Eye (tissue), 1 donor: Measurements from ENCODE around the gene GPC3.
A peak's percentile ranks its signal among the peaks of the same experiment; 100 is the strongest.
"Not testable (repeated sequence)": the region's sequence is repeated elsewhere in the genome, so short reads cannot be mapped to it uniquely, and the experiment has no call there.

ENCODE experiments used
- DNase-seq: peaks from one replicate; pipeline ENCODE4 v3.0.0-alpha.2; 2015

The GPC3 gene

GRCh38 chrX:133994576-133994975, 9.2 kb upstream of the GPC3 start:
- no peak for DNase-seq

- peak; percentile 25 for DNase-seq
These were observed 7.5 kb upstream of the GPC3 start for GRCh38 chrX:133992882-133993281.

DNA sequence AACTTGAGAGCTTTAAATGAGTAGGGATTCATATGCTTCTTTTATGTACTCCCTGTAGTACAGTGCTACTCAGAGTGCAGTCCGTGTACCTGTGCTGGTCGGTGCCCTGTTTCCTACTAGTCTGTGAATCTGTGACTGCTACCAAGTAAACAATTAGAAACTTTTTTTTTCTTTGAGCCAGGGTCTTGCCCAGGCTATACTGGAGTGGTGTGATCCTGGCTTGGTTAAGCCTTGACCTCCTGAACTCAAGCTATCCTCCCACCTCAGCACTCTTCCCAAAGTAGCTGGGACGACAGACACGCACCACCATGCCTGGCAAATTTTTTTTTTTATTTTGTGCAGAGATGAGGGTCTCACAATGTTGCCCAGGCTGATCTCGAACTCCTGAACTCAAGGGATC, 6.4 kb upstream of the GPC3 start:
- no peak for DNase-seq

DNA sequence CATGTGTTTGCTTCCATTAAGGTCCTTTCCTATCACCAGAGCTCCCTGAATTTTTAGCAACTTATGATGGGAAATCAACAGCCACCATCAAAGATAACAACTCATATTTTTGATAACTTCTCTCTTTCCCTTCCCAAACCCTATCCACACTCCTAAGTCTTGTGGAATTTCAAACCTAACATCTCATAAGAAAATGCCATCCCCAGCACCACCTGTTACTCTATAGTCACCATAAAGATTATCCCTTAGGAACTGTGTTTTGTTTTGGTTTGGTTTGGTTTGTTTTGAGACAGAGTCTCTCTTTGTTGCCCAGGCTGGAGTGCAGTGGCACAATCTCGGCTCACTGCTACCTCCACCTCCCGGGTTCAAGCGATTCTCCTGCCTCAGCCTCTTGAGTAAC, 5.7 kb upstream of the GPC3 start:
- not testable (repeated sequence) for DNase-seq

DNA sequence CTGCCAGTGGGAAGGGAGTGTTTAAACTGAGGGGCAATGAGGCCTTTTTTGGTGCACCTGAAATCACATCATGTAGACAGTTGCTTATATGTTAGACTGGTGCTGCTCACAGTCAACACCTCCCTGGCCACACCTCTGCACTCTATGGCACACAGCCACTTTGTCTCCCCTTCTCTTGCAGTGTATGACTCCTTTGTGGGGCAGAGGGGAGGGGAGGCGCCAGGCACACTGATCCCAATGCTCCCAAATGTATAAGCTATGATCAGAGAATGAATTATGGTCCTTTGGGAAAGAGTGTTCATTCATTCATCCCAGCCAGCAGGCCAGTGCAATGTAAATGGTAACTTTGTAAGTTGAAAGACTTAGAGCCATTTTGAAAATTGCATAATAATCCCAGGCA, 4.6 kb upstream of the GPC3 start:
- DNase-seq, result no peak

DNA sequence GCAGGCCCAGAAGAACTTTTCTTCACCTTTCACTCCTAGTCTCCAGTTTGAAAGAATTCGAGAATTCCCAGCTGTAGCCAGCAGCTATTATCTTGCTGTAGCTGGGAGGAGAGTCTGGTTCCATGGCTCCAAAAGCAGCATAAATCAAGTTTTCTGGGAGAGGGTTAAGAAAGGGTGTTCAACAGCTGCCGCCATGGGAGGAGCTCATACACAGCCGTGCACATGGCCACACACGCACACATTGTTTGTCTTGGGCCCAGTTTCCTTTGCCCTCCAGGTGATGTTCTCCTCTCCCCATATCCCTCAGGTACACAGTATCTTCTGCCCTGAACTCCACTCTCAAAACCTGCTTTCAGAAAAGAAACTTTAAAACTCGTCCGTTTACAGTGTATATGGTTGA, 4.1 kb upstream of the GPC3 start:
- no peak for DNase-seq

GRCh38 chrX:133988010-133988409, 2.6 kb upstream of the GPC3 start:
- no peak for DNase-seq

DNA sequence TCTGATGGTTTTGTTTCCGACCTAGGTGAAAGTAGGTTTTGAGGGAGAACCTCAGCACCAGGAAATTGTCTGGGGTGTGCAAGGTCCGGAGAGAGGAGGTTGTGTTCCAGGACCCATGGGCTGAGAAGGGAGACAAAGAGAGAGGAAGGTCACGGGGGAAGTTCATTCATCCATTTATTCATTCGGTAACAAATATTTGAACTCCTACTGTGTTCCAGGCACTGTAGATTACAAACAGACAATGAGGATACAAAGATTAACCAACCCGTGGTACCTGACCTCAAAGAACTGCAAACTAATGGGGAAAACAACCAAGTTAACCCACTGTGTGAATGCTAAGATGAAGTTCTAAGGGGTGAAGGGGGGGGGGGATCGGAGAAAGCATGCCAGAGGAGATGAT, 1.8 kb upstream of the GPC3 start:
- no peak for DNase-seq

DNA sequence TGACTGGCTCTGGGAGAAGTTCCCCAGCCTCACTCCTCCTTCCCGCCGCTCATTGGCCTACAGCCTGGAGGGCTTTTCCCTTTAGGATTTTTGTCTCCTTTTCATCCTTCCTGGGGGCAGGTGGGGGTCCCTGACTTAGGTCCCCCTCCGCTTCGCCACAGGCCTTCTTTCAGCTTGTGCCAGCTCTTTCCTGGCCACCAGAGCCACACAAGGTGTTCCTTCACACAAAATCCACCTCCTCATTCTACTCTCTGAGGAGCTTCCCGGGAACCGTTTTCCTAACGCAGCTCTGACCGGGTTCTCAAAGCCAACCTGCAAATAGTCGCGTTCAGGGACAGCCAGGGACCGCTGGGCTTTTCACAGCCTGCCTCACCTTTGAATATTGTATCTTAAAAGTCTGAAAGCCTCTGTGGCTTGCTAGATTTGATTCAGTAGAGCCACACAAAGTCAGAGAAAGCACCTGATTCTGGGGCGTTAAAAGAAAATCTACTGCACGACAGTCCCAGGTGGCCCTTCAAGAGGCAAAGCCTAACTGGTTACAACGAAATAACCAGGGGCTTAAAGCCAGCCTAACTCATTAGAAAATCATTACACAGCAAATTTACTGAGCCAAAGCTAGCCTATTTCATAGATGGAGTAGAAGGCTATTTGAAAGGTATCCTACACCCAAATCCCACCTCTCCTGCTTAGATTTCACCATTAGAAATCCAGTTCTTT, 731 bp upstream of the GPC3 start:
- peak; percentile 71 for DNase-seq

- DNase-seq, result no peak
These were observed 584 bp downstream of the GPC3 start for GRCh38 chrX:133984857-133985163.

- DNase-seq, result peak; percentile 49
These were observed 1.2 kb downstream of the GPC3 start for GRCh38 chrX:133983974-133984845.

DNA sequence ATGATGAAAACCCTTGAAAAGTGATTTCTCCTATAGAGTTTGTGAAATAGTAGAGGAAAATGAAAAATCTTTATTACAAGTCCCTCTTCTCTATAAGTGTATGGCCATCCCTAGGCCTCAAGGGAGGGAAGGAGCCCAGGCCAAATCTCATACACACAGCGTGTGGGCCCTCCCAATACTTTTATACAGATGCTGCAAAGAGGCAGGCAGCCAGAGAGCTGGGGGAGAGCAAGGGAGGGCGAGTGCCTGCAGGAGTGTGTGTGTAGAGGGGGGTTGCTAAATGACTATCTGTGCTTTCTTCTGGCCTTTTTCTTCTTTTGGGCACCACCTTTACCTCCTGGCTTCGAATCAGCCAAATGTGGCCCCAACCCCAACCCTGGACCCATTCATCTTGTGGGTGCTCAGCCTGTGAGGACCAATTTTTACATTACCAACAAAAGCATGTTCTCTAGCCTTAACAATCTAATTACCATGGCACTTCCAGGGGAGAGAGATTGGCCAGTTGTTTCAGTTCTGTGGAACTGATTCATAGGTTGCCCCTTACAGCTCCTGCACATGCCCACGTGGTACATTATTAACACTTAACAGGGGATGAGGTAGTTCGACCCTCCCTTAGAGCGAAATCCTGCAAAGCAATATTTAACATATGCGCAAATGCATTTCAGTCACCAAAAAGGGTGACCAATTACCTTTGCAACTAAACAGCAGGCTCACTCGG, 2.0 kb downstream of the GPC3 start:
- no peak for DNase-seq

GRCh38 chrX:133981924-133982323, 3.5 kb downstream of the GPC3 start:
- DNase-seq, result peak; percentile 46

- DNase-seq, result no peak
These were observed 4.4 kb downstream of the GPC3 start for GRCh38 chrX:133980832-133981588.

- DNase-seq, result peak; percentile 24
These were observed 5.0 kb downstream of the GPC3 start for GRCh38 chrX:133980406-133980805.

- no peak for DNase-seq
These were observed 5.7 kb downstream of the GPC3 start for GRCh38 chrX:133979641-133980230.

GRCh38 chrX:133973704-133974103, 11.7 kb downstream of the GPC3 start:
- DNase-seq, result no peak

- no peak for DNase-seq
These were observed 12.5 kb downstream of the GPC3 start for GRCh38 chrX:133972916-133973315.

DNA sequence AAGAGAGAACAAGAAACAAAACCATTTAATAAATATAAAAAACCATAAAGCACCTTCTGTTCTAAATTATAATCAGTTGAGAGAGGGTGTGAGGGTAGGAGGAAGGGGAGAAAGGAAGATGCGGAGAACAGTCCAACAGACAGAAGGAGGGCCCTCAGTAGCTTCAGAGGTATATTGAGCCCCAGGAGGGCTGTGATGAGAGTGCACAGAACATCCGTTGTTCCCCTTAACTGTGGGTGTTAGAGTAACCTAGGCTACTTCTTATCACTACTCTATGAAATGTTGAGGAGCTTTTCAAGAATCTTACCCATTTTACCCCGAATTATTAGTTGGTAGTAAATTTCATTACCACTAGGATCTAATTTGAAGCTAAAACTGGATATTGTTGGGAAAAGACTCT, 13.8 kb downstream of the GPC3 start:
- DNase-seq, result no peak

- peak; percentile 14 for DNase-seq
These were observed 15.3 kb downstream of the GPC3 start for GRCh38 chrX:133970076-133970475.

GRCh38 chrX:133969191-133969590, 16.2 kb downstream of the GPC3 start:
- DNase-seq, result no peak

DNA sequence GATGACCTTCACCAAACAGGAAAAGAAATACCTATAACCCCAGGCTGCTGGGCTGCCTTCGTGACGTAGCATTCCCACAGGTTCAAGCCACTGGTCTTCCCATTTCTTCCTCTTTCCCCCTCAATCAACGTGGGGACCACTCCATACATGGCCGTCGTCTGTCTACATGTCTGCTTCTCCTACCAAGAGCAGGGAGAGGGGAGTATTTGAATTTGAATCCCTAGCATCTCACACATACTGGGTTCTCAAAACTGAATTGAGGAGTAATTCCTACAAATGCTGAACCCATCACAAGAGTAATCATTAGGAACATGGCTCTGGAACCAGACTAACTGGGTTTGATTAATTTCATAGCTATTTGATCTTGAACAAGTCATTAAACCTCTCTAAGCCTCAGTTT, 17.3 kb downstream of the GPC3 start:
- no peak for DNase-seq

DNA sequence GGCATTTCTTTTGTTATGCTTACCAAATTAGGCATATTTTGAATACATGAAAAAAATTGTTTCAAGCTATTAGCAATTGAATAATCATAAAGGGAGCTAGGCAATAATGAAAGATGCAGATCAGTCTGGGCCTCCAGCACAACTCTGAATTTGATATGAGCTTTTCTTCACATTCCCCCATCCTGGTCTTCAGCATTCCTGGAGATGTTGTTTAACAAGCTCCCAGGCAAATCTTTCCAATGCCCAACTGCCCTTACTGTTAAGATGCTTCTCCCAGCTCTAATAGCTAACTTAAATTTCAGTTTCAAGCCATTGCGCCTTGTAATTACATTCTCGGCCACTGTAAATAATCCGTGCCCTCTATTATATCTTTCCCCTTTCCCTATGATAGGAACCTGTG, 19.2 kb downstream of the GPC3 start:
- DNase-seq, result no peak
